OCI-LY1 (cell line): ENCODE results near the gene B9D1.

Experiments used
- CTCF ChIP-seq: fragments of 200-600 bp; sonication (generic), shearing (Covaris generic); IDR thresholded peaks from 2 replicates; pipeline ENCODE4 v1.5.1; 2017; ENCODE audit warnings: mild to moderate bottlenecking, antibody characterized with exemption, low read length, moderate library complexity, mixed read lengths
- EZH2 ChIP-seq: fragments of 200-600 bp; sonication (generic), shearing (Covaris generic); IDR thresholded peaks from 2 replicates; pipeline ENCODE4 v1.8.0; 2017; ENCODE audit warnings: borderline replicate concordance, mixed run types, mild to moderate bottlenecking, antibody characterized with exemption, low read length, moderate library complexity, mixed read lengths

GRCh38 chr17:19357351-19357750, 5.2 kb downstream of the B9D1 start:
- TF ChIP-seq CTCF (no peak), EZH2 (no peak)
